Measurements from ENCODE around the gene CFAP74.
"Not testable (repeated sequence)": the region's sequence is repeated elsewhere in the genome, so short reads cannot be mapped to it uniquely, and the experiment has no call there.

CFAP74 gene

GRCh38 chr1:1984560-1985070 is 19.0 kb downstream of the CFAP74 start:
- no peak for DNase-seq

DNA sequence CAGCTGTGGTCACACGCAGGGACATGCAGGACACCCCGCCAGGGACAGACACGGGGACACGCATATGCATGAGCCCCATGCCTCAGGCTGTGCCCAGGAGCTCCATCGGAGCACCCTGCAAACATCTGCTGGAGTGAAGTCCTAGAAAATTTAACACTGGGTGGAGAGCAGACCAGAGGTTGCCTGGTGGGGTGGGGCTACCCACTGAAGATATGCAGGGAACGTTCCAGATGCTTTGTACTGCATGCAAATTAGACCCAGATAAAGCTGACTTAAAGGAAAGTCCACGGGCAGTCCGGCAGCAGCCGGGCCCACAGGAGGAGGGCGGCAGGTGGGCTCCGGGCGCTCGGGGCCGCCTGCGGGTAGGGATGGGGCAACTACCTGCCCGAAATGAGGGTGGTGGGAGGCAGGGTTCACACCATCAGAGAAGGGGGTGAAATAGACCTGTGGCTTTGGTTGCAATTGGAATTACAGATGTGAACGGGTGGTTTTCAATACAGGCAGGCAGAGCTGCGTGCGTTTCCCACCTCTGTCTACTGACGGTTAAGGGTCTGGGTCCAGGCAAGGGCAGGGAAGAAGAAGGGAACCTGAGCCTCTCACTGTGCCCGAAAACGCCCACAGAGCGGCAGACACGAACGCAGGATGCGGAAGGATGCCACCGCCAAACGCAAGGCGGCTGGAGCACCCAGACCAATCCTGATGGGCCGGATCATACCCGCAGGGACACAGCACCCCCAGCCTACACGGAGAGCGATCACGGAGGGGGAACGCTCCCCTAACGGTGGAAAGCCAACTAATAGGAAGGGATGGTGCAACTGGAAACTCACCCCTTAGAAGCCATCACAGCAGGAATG is 21.0 kb downstream of the CFAP74 start:
- DNase-seq: no peak

DNA sequence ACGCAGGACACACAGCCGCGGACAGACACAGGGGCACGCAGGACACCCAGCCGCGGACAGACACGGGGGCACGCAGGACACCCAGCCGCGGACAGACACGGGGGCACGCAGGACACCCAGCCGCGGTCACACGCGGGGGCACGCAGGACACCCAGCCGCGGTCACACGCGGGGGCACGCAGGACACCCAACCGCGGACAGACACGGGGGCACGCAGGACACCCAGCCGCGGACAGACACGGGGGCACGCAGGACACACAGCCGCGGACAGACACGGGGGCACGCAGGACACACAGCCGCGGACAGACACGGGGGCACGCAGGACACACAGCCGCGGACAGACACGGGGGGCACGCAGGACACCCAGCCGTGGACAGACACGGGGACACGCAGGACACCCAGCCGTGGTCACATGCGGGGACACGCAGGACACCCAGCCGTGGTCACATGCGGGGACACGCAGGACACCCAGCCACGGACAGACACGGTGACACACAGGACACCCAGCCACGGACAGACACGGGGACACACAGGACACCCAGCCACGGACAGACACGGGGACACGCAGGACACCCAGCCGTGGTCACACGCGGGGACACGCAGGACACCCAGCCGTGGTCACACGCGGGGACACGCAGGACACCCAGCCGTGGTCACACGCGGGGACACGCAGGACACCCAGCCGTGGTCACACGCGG is 21.8 kb downstream of the CFAP74 start:
- DNase-seq: not testable (repeated sequence)

DNA sequence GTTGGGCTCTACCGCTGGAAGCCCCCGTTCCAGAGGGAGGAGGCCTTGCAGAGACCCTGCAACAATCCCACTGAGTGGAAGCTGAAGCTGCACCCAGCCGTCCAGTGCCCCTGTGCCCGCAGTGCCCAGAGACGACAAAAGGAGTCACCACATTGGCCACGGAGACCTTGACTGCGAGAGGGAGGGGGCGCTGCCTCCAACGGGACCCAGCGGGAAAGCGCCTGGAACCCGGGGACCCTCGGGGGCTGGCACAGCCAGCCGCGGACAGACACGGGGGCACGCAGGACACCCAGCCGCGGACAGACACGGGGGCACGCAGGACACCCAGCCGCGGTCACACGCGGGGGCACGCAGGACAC is 22.5 kb downstream of the CFAP74 start:
- no peak for DNase-seq

- DNase-seq: no peak
Measured at GRCh38 chr1:1980467-1981141, 23.0 kb downstream of the CFAP74 start.

DNA sequence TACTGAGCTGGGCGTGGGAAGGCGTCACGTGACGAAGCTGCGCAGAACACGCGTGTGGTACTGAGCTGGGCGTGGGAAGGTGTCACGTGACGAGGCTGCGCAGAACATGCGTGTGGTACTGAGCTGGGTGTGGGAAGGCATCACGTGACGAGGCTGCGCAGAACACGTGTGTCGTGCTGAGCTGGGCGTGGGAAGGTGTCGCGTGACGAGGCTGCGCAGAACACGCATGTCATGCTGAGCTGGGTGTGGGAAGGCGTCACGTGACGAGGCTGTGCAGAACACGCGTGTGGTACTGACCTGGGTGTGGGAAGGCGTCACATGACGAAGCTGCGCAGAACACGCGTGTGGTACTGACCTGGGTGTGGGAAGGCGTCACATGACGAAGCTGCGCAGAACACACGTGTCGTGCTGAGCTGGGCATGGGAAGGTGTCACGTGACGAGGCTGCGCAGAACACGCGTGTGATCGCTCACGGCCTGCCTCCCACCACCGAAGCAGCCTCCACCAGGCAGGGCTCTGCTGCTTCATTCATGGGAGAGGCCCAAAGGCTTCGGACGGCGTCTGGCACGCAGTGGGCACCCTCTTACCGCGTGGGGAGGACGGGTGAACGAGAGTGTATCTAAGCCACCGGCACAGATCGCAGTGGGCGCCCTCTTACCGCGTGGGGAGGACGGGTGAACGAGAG is 24.0 kb downstream of the CFAP74 start:
- DNase-seq: no peak

DNA sequence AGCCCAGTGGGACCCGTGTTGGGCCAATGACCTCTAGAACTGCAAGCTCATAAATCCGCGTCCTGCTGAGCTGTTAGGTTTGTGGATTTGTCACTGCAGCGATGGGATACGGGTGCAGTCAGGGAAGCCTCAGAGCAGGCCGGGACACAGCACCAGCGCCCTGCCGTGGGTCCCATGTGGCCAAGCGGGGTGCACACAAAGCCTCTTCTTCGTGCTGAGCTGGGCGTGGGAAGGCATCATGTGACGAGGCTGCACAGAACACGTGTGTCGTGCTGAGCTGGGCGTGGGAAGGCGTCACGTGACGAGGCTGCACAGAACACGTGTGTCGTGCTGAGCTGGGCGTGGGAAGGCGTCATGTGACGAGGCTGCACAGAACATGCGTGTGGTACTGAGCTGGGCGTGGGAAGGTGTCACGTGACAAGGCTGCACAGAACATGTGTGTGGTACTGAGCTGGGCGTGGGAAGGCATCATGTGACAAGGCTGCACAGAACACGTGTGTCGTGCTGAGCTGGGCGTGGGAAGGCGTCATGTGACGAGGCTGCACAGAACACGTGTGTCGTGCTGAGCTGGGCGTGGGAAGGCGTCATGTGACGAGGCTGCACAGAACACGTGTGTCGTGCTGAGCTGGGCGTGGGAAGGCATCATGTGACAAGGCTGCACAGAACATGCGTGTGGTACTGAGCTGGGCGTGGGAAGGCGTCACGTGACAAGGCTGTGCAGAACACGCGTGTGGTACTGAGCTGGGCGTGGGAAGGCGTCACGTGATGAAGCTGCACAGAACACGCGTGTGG is 24.7 kb downstream of the CFAP74 start:
- not testable (repeated sequence) for DNase-seq

DNA sequence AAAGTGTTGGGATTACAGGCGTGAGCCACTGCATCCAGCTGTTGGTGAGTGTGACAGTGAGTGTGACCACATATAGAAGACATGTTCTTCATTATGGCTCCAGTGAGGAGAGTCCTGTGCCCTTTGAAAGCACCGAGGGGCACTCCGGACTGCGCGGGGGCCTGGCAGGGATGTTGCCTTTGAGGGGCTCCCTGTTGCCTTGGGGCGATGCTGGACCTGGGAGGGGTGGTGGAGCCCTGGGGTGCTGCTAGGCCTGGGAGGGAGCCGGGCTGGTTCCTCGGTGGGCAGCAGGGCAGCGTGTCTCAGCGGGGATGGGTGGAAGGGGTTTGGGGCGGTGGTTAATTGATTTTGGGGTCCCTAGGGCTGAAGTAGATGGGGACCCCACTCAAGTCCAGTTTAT is 25.5 kb downstream of the CFAP74 start:
- no peak for DNase-seq

DNA sequence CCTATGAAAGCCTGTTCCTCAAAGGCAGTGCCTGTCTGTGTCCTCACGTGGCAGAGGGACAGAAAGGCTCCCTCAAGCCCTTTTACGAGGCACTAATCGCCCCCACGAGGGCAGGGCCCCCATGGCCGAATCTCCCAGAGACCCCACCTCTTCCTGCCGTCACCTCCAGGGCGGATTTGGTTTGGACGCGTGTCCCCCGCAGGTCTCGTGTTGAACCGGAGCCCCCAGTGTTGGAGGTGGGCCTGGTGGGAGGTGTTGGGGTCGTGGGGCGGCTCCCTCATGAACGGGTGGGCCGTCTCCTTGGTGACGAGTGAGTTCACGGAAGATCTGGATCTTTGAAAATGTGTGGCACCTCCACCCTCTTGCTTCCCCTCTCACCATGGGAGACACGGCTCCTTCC is 27.6 kb downstream of the CFAP74 start:
- no peak for DNase-seq

DNA sequence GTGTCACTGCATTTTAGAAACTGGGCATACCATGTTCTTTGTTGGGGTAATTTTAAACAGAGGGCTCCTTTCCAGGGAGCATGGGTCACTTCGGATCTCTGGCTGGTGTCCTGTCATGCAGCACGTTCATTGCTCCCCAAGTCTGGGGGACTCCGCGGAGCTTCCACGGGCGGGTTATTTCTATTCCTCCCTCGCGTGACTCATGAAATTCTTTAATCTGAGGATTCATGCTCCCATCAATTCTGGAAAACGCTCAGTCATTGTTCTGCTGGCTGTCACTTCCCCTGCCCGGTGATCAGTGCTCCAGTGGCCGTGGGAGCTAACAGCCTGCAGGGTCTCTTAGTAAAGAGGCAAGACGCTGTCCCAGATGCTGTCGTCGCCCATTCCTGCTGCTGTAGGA is 28.1 kb downstream of the CFAP74 start:
- DNase-seq: no peak

DNA sequence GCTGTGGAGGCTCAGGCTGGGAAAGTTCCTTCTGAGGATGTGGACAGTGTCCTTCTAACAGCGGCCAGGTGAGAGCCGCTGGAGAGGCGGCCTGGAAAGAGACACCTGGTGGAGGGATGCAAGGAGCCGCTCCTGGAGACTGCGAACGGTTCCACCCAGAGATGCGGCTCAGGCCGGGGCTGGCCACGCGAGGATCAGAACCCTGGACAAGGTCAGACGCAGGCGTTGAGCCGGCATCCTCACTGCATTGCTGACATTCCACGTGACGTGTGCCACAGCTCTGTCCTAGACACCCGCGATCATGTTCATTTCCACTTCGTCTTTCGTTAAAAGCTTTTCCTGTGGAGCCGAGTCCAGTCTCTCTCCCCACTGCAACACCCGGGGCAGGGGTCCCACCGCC is 28.8 kb downstream of the CFAP74 start:
- DNase-seq: no peak

GRCh38 chr1:1973716-1974642 is 29.6 kb downstream of the CFAP74 start:
- DNase-seq: no peak

GRCh38 chr1:1972976-1973715 is 30.4 kb downstream of the CFAP74 start:
- DNase-seq: no peak

DNA sequence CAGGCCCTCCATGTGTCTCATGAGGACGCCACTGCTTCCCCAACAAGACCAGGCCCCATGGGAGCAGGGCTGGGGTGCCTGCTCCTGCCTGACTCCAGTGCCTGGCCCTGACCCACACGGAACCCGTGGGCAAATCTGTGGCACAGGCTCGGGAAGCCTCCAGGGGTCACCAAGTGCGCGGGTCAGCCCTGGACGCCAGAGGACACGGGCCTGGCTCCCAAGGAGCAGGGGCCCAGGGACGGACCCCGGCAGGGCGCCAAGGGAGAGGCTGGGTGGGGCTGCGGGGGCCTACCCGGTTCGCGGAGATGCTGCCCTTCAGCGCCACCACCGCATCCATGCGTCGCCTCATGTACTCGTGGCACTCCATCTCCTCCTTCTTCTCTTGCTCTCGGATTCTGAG is 31.9 kb downstream of the CFAP74 start:
- DNase-seq: no peak

GRCh38 chr1:1971017-1971416 is 32.6 kb downstream of the CFAP74 start:
- no peak for DNase-seq

DNA sequence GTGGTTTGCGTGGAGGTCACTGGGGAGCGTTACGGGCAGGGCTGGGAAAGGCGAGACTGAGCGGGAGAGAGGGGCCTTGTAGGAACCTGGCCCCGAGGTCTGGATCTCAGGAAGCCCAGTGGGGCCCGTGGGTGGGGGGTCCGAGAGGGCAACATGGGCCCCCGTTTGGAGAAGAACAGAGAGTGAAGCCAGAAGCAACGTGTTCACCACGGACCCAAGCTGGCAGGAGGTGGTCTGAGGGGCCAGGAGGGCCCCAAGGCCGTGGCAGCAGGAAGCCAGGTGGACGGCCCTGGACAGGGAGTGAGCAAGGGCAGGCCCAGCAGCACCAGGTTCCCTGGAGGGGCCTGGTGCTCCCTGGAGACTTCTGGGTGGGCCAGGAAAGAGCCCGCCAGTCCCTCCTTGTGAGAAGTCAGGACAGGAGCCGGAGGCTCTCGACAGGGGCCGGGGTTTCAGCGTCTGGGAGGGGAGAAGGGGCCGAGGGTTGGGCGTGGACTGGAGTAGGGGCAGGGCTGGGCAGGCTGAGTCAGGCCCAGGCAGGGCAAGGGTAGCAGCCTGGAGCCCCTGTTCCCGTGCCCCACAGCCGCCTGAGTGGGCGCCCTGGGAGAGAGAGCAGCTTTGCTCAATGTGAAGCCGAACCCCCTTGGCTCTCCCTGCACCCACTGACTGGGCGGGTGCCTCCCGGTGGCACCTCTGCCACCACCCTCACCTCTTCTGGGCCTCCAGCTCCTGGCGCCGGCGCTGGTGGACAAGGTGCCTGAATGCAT is 33.5 kb downstream of the CFAP74 start:
- no peak for DNase-seq

GRCh38 chr1:1969505-1969900 is 34.1 kb downstream of the CFAP74 start:
- DNase-seq: no peak

DNA sequence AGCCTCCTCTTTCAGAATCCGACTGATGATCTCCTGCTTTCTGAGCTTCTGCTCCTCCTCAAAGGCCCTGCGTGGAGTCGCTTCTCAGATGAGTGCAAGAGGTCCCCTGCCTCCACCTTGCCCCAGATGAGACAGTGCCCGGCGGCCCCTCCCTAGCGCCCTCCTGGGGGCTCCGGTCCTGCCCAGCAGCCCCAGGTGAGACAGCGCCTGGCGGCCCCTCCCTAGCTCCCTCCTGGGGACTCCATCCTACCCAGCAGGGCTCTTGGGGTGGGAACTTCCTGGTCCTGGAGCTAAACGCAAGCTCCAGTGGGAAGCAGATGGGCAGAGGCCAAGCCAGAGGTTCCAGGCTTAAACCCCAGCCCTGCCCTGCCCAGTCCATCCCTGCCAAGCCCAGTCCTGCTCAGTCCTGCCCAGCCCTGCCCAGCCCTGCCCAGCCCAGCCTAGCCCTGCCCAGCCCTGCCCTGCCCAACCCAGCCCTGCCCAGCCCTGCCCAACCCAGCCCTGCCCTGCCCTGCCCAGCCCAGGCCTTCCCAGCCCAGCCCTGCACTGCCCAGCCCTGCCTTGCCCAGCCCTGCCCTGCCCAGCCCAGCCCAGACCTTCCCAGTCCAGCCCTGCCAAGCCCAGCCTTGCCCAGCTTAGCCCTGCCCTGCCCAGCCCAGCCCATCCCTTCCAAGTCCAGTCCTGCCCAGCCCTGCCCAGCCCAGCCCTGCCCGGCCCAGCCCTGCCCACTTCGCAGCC is 34.6 kb downstream of the CFAP74 start:
- DNase-seq: no peak

- no peak for DNase-seq
Measured at GRCh38 chr1:1967879-1968278, 35.7 kb downstream of the CFAP74 start.
